ENCODE data around the gene BPTF. TPM values are rescaled to one million over a fixed set of nuclear protein-coding genes. Genes with fewer than 3 reads are reported as not detected.
"Not testable (repeated sequence)": the region's sequence is repeated elsewhere in the genome, so short reads cannot be mapped to it uniquely, and the experiment has no call there.

BPTF gene
- total RNA-seq, 2 experiments from 2014 or later, result 77.6 to 109 TPM

DNA sequence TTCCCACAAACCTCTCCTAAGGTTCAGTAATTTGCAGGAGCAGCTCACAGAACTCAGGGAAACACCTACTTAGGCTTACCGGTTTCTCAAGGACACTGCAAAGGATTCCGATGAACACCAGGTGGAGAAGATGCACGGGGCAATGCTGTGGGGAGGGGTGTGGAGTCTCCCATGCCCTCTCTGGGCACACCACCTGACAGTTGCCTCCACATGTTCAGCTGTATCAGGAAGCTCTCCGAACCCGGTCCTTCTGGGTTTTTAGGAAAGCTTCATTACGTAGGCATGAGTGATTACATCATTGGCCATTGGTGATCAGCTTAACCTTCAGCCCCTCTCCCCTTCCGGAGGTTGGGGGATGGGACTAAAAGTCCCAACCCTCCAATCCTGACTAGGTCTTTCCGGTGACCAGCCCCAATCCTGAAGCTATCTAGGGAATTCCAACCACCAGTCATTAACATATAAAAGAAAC, 149.3 kb downstream of the BPTF start:
- DNase-seq (no peak), ATAC-seq (no peak)
- CTCF ChIA-PET, result interaction anchor here (0.6 to 1.6 kb wide), 5 partner anchors 10 to 789 kb away, joined by 3 to 5 read pairs (median 4); no protein-coding TSS in a partner anchor
- peaks cover 7% of the 10 kb centered on the region for H3K36me3 Mint-ChIP-seq (ENCODE audit: low read depth)
- POLR2A ChIA-PET, result interaction anchor here (0.5 kb wide), 1 partner anchor 146 kb away, joined by 3 read pairs; no protein-coding TSS in a partner anchor
- H3K27me3 Mint-ChIP-seq, result no peaks in the 10 kb centered on the region
- no peak overlapping the region for H3K27ac Mint-ChIP-seq
- intact Hi-C loops (cut with DNase I, micrococcal nuclease), result no loop called here
- H3K4me3 Mint-ChIP-seq, result no peak overlapping the region
- H3K4me1 Mint-ChIP-seq, result no peaks in the 10 kb centered on the region
- no peaks in the 10 kb centered on the region for H3K9me3 Mint-ChIP-seq (ENCODE audit: low read depth)

DNA sequence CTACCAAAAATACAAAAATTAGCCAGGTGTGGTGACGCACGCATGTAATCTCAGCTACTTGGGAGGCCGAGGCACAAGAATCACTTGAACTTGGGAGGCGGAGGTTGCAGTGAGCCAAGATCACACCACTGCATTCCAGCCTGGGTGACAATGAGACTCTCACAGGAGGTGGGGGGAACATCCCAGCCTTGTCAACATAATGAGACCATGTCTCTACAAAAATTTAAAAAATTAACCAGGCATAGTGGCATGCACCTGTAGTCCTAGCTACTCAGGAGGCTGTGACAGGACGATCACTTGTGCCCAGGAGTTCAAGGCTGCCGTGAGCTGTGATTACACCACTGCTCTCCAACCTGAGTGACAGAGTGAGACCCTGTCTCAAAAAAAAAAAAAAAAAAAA, 151.0 kb downstream of the BPTF start:
- H3K9me3 Mint-ChIP-seq (ENCODE audit: low read depth); H3K36me3 Mint-ChIP-seq (ENCODE audit: low read depth); H3K27ac Mint-ChIP-seq; H3K27me3 Mint-ChIP-seq; ATAC-seq; H3K4me3 Mint-ChIP-seq; POLR2A ChIA-PET; DNase-seq; H3K4me1 Mint-ChIP-seq; intact Hi-C loops (cut with DNase I, micrococcal nuclease): not testable (repeated sequence)
- CTCF ChIA-PET, result interaction anchor here (1.2 kb wide), 1 partner anchor 12 kb away, joined by 3 read pairs; no protein-coding TSS in a partner anchor

DNA sequence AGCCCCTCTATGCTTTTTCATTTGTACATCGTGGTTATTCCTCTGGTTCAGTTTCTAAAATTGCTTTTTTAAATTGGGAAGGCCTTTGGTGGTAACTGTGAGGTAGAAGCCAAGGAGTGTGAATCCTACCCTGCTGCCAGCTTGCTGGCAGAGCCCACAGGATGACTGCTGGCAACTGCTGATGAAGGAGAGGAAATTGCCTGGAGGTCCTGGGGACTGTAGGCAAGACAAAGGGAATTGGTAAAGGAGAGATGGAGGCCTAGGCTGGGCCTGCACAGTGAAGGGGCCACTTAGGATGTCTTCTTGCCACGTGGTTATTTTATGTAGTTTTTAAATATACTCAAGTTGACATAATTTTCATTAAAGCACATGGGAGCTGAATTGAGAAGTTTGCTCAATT, 155.2 kb downstream of the BPTF start:
- ChIA-PET POLR2A (interaction anchor here (0.7 kb wide), 1 partner anchor 203 kb away, joined by 8 read pairs; no protein-coding TSS in a partner anchor), CTCF (interaction anchor here (1.4 kb wide), 1 partner anchor 12 kb away, joined by 3 read pairs; no protein-coding TSS in a partner anchor)
- Mint-ChIP-seq H3K9me3 (ENCODE audit: low read depth) (no peaks in the 10 kb centered on the region), H3K4me1 (no peaks in the 10 kb centered on the region), H3K27me3 (no peaks in the 10 kb centered on the region), H3K36me3 (ENCODE audit: low read depth) (peaks cover 7% of the 10 kb centered on the region), H3K27ac (no peak overlapping the region), H3K4me3 (no peak overlapping the region)
- ATAC-seq, result no peak
- no peak for DNase-seq
- intact Hi-C loops (cut with DNase I, micrococcal nuclease), result no loop called here

DNA sequence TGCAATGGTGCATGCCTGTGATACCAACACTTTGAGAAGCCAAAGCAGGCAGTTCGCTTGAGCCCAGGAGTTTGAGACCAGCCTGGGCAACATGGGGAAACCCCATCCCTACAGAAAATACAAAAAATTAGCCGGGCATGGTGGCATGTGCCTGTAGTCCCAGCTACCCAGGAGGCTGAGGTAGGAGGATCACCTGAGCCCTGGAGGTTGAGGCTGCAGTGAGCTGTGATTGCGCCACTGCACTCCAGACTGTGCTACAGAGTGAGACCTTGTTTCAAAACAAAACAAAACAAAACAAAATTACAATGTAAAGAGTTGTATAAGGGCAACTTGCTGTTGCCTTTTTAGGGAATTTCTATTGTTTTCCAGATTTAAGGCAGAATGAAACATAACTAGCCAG, 155.6 kb downstream of the BPTF start:
- not testable (repeated sequence) for H3K4me1 Mint-ChIP-seq

DNA sequence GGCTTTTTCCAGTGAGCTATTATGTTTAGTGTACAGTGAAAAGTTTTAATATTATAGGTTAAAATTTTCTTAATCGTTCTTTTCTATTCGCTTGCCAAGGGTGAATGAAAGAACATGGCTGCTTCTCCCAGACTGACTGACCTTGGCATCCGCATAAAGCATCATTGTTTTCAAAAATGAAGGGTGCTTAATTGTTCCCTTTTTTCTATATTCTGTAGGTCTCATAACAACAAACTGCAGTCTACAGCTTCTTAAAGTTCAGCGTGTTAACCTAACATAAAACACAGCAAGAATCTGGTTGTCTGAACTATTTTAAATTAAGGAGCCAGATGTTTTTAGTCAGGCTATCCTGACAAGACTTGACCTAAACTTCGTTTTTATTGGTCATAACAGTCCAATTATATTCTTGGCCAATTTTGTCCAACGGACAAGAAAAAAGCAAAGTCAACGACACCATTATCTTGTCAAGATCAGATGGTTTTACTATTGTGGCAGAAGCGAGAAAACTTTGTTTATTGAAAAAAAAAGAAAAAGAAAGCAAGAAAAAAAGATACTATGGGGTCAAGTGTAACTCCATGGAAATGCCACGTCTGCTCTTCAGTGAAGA, 156.8 kb downstream of the BPTF start:
- H3K4me1 Mint-ChIP-seq, result no peaks in the 10 kb centered on the region
- no peak overlapping the region for H3K4me3 Mint-ChIP-seq
- no peaks in the 10 kb centered on the region for H3K9me3 Mint-ChIP-seq (ENCODE audit: low read depth)
- H3K27ac Mint-ChIP-seq, result no peak overlapping the region
- DNase-seq (no peak), ATAC-seq (no peak)
- ChIA-PET CTCF (interaction anchor here (0.6 to 0.7 kb wide), 3 partner anchors 18 to 177 kb away, joined by 3 to 4 read pairs (median 4); partner anchors contain the start of gene BPTF), POLR2A (no interaction called here)
- peaks cover 3% of the 10 kb centered on the region for H3K36me3 Mint-ChIP-seq (ENCODE audit: low read depth)
- intact Hi-C loops (cut with DNase I, micrococcal nuclease), result no loop called here
- H3K27me3 Mint-ChIP-seq, result no peaks in the 10 kb centered on the region

More for the DNA sequence above, 155.6 kb downstream of the BPTF start:
- H3K27me3 Mint-ChIP-seq; DNase-seq; H3K4me3 Mint-ChIP-seq; H3K36me3 Mint-ChIP-seq (ENCODE audit: low read depth); POLR2A ChIA-PET; intact Hi-C loops (cut with DNase I, micrococcal nuclease); H3K27ac Mint-ChIP-seq; ATAC-seq; H3K9me3 Mint-ChIP-seq (ENCODE audit: low read depth): not testable (repeated sequence)
- CTCF ChIA-PET, result interaction anchor here (1.4 kb wide), 1 partner anchor 13 kb away, joined by 3 read pairs; no protein-coding TSS in a partner anchor

DNA sequence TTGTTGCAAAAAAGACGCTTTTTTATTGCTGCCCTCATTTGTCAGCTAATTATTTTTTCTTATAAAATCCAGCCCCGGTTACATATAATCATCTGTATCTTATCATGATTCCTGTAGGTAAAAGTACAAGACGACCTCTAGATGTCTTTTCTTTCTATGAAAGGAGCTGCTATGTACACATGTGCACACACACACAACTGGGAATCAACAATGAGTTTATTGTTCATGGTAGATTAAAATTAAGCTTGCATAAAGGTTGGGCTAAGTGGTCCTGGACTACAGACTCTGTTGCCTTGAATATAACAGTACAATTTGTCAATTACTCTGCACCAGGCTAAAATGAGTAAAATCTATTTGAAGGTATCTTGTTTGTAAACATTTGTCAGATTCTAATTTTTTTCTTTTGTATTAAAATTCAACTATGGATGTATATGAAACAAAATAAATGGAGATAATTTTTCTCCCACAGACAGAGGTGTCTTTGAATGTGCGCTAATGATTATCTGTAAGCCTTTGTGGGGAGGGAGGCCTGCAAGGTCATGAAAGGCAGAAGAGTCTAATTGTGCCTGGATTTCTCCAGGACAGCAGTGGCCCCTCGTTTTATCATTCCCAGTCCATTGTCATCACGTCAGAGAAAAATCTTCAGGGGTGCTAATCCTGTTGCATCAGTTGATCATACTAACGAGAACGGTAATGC, 157.5 kb downstream of the BPTF start:
- ChIA-PET CTCF (interaction anchor here (0.6 to 1.1 kb wide), 6 partner anchors 21 to 178 kb away, joined by 3 to 4 read pairs (median 3); partner anchors contain the start of gene BPTF), POLR2A (no interaction called here)
- Mint-ChIP-seq H3K36me3 (ENCODE audit: low read depth) (peaks cover 3% of the 10 kb centered on the region), H3K4me1 (no peaks in the 10 kb centered on the region), H3K27me3 (no peaks in the 10 kb centered on the region), H3K27ac (no peak overlapping the region), H3K4me3 (no peak overlapping the region), H3K9me3 (ENCODE audit: low read depth) (no peaks in the 10 kb centered on the region)
- DNase-seq (no peak), ATAC-seq (no peak)
- intact Hi-C loops (cut with DNase I, micrococcal nuclease), result no loop called here

DNA sequence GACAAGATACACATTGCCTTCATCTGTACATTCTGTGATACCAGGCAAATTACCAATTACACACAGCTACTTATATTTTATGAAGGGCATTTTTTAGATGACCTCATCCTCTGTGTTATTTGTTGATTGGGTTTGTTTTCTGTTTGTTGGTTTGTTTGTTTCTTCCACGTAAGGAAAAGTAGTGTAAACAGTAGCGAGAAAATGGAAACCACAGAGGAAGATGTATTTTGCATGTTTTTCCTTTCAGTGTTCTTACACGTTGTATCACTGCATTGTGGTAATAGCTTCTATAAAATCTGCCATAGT, 158.0 kb downstream of the BPTF start:
- Mint-ChIP-seq H3K27ac (no peak overlapping the region), H3K36me3 (ENCODE audit: low read depth) (peaks cover 3% of the 10 kb centered on the region), H3K27me3 (no peaks in the 10 kb centered on the region), H3K4me1 (no peaks in the 10 kb centered on the region), H3K4me3 (no peak overlapping the region), H3K9me3 (ENCODE audit: low read depth) (no peaks in the 10 kb centered on the region)
- intact Hi-C loops (cut with DNase I, micrococcal nuclease), result no loop called here
- no peak for ATAC-seq
- POLR2A ChIA-PET, result no interaction called here
- no peak for DNase-seq
- CTCF ChIA-PET, result interaction anchor here (0.6 to 1.5 kb wide), 7 partner anchors 8 to 153 kb away, joined by 3 read pairs; no protein-coding TSS in a partner anchor

DNA sequence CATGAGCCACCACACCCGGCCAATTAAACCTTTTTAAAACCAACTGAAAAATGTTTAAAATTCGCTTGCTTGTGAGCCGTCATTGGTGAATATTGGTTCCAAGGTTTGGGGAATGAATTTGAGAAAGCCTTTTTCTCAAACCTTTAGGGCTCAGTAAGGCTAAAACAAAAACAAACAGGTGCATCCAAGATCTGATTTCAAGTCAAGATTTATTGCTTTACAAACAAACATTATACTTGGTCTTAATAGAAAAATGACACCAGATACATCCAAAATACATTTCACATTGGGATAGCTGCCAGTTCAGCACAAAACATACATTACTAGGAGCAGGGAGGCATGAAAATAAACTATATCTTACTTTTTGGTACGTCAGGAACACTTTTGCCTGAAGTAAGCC, 165.6 kb downstream of the BPTF start:
- Mint-ChIP-seq H3K36me3 (ENCODE audit: low read depth) (peaks cover 12% of the 10 kb centered on the region), H3K27ac (no peak overlapping the region), H3K4me3 (no peak overlapping the region), H3K4me1 (peaks cover 18% of the 10 kb centered on the region), H3K27me3 (peaks cover 8% of the 10 kb centered on the region), H3K9me3 (ENCODE audit: low read depth) (no peaks in the 10 kb centered on the region)
- POLR2A ChIA-PET, result no interaction called here
- CTCF ChIA-PET, result interaction anchor here (1.0 kb wide), 1 partner anchor 27 kb away, joined by 3 read pairs; no protein-coding TSS in a partner anchor
- ATAC-seq (no peak), DNase-seq (no peak)
- intact Hi-C loops (cut with DNase I, micrococcal nuclease), result loop anchor here in 1 of 2 experiments (10.0 kb wide), 1 partner anchor 616 kb away; the partner anchor contains the start of gene PITPNC1

DNA sequence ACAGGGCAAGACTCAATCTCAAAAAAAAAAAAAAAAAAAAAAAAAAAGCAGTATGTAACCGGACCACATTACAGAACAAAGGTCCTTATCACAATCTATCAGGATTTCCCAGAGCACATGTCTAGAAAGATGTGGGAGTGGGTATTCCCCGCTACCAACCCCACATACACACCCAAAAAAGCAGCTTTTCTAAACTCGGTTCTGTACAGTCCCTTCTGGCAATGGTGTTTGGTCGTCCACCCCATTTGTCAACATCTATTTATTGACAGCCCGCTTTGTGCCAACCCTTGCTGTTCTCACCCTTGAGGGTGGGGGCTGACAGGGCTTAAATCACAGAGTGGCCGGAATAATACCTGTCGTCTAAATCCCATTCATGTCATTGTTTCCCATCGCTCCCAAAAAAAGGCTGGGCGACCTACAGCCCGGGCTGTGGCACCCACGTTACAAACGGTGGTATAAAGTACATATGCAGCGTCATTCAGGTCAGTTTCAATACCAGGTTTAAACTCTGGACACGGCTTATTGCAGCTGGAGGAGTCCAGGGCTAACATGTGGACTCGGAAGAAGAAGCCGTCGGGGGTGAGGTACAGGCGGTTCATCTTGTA, 167.3 kb downstream of the BPTF start:
- Mint-ChIP-seq H3K4me1 (peaks cover 26% of the 10 kb centered on the region), H3K27ac (peak overlapping the region; percentile 92), H3K36me3 (ENCODE audit: low read depth) (peaks cover 12% of the 10 kb centered on the region), H3K9me3 (ENCODE audit: low read depth) (no peaks in the 10 kb centered on the region), H3K4me3 (peak overlapping the region; percentile 88), H3K27me3 (peaks cover 13% of the 10 kb centered on the region)
- DNase-seq (peak; percentile 18), ATAC-seq (no peak)
- ChIA-PET POLR2A (no interaction called here), CTCF (interaction anchor here (0.6 to 0.9 kb wide), 3 partner anchors 9 to 40 kb away, joined by 3 to 5 read pairs (median 3); no protein-coding TSS in a partner anchor)
- intact Hi-C loops (cut with DNase I, micrococcal nuclease), result loop anchor here in 1 of 2 experiments (1.0 to 10.0 kb wide), 8 partner anchors 19 to 1334 kb away; partner anchors contain the start of genes ABCA5, ARSG, BPTF and KPNA2

DNA sequence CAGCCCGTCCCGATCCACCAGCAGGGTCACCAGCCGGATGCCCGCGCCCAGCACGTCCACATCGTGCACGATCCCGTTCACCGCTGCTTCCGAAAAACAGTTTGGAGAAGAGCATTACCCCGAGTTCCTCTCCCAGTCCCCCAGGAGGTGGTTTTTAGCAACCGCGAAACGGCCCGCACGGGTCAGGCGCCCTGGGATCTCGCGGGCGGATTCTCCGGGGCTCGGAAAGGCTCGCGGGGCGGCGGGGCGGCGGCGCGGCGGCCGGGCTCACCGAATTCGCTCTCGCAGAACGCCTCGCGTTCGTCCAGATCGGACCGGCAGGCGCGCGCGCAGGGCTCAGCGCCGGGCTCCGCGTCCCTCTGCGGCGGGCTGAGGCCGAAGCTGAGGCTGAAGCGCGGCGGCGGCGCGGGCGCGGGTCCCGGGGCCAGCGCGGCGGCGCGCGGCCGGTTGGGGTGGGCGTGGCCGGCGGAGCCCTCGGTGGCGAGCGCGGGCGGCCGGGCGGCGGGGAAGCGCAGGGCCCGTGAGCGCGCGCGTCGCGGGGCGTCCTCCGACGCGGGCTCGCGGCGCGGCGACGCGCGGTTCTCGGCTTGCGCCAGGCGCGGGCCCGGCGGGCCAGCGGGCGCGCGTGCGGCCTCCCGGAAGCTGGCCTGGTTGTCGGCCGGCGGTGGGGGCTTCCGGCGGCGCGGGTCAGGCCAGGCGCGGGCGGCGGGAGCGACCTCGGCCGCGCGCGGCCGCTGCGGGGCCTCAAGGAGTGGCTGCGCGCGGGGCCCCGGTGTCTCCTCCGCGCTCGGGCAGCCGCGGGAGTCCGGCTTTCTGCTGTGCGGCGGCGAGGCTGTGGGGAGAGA, 168.1 kb downstream of the BPTF start:
- Mint-ChIP-seq H3K27ac (peak overlapping the region; percentile 92), H3K36me3 (ENCODE audit: low read depth) (peaks cover 12% of the 10 kb centered on the region), H3K4me1 (peaks cover 26% of the 10 kb centered on the region), H3K9me3 (ENCODE audit: low read depth) (no peaks in the 10 kb centered on the region), H3K4me3 (peak overlapping the region; percentile 88), H3K27me3 (peaks cover 13% of the 10 kb centered on the region)
- CTCF ChIA-PET, result interaction anchor here (0.6 kb wide), 1 partner anchor 10 kb away, joined by 3 read pairs; no protein-coding TSS in a partner anchor
- POLR2A ChIA-PET, result interaction anchor here (2.4 kb wide), 1 partner anchor 43 kb away, joined by 8 read pairs; no protein-coding TSS in a partner anchor
- DNase-seq (peak; percentile 84), ATAC-seq (peak; percentile 57)
- intact Hi-C loops (cut with DNase I, micrococcal nuclease), result loop anchor here in 1 of 2 experiments (1.0 to 10.0 kb wide), 8 partner anchors 18 to 1333 kb away; partner anchors contain the start of genes ABCA5, ARSG, BPTF and KPNA2
